ENCODE data around the gene TPSD1.
"Not testable (repeated sequence)": the region's sequence is repeated elsewhere in the genome, so short reads cannot be mapped to it uniquely, and the experiment has no call there.

TPSD1 gene

GRCh38 chr16:1221628-1222552, 34.0 kb upstream of the TPSD1 start:
- DNase-seq, result no peak

DNA sequence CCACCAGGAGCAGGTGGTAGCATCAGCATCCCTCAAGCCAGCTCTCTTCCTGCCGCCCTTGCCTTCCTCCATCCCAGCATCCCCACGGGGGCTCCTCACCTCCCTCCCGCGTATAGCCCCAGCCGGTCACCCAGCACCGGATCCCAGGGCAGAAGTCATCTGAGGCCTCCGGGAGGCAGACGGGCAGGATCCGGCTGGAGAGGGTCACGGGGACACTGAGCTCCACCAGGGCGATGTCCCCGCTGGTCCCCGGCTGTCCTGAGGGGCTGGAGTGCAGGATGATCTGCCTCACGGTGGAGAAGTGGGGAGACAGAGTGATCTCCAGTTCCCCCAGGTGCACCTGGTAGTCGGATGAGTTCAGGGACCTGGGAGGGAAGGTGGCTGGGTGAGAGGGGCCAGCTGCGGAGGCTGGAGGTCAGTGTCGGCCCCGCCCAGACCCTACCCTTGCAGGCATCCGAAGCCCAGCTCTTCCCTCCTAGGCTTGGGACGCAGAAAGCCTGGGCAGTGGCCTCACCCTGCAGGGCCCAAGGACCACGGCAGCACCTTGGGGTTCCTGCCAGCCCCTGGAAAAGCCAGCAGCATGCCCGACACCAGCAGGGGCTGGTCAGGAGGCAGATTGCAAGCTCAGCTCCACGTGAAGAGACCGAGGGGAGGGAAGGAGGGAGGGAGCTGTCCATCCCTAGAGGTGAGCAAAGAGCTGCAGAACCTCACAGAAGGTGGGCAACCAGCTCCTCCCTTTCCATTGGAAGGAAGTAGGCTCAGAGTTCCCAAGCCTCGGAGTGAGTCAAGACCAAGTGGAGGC, 33.1 kb upstream of the TPSD1 start:
- DNase-seq, result no peak

GRCh38 chr16:1223355-1224214, 32.3 kb upstream of the TPSD1 start:
- no peak for DNase-seq

DNA sequence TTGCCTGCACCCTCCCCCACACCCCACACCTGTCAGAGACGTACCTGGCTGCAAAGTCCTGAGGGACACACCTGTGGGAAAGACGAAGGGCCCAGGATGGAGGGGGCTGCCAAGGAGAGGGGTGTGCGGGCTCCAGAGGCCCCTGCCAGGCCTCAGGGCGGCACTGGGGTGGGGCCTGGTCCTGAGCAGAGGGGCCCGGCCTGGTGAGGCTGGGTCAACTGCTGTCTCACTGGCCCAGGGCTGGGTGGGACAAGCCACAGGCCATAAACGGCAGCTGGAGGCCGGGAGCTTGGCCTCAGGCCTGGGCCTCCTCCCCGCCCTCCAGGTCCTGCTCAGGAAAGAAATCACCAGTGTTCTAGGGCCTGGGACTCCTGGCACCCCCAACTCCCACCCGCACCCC, 31.3 kb upstream of the TPSD1 start:
- DNase-seq, result no peak

DNA sequence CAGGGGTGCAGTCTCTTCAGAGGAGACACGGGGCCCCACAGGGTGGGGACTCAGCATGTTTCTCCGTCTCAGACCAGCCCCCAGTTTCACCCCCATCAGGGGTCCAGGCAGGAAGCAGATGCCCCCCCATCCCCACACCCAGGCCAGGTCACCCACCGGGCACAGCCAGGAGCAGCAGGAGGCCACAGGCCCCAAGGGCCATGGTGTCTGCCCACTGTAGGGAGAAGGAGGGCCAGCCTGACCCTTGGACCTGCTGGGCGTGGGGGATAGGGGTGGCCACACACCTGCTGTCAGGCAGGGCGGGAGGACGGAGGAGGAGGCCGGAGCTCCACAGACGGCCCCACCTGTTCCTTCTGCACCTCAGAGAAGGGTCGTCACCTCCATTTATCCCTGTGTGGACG, 30.8 kb upstream of the TPSD1 start, which contains the start of gene TPSG1:
Gene TPSG1, minus strand, starts transcription at position 218 of the 401 bp plus-strand sequence. Its CDS starts 16 bp downstream, at position 202.
- DNase-seq, result no peak

DNA sequence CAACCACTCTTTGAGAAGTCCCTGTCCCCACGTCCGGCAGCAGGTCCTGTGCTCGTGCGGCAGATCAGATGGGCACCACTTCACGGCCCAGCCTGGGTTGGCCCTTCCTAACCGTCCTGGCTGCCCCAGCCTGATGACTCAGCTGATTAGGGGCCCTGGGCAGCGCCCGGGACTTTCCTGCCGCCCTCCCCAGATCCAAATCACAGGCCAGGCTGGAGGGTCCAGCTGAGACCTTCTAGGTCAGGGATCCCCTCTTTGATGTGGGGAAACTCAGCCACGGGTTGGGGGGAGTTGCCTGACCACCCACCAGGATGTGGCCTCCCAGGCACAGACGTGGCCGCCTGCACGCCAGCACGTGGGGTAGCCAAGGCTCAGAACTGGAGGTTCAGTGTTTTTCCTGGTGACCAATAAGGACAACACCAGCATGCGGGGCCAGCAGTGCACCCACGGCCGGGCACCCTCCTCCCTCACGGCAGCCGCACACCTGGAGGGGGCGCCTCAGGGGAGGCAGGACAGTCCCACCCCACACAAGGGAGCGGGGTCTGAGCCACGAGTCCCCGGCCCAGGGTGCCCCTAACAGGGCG, 30.0 kb upstream of the TPSD1 start:
- DNase-seq, result not testable (repeated sequence)

DNA sequence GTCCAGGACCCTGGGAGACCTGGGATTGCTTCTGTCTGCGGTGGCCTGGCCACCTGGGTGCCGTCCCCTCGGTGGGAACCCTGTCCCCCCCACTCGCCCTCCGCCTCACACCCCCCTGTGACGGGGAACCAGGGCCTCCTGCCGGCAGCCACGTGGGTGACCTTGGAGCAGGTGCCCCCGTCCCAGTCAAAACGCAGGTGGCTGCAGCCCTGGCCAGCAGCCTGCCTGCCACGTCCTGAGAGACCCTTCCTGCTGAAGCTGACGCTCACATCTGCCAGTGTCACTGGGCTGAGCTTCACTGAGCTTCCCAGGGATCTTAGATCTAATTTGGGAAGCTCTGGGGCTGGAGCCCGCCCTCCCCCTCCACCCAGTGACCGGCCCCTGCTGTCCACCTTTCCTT, 29.2 kb upstream of the TPSD1 start:
- DNase-seq, result not testable (repeated sequence)

DNA sequence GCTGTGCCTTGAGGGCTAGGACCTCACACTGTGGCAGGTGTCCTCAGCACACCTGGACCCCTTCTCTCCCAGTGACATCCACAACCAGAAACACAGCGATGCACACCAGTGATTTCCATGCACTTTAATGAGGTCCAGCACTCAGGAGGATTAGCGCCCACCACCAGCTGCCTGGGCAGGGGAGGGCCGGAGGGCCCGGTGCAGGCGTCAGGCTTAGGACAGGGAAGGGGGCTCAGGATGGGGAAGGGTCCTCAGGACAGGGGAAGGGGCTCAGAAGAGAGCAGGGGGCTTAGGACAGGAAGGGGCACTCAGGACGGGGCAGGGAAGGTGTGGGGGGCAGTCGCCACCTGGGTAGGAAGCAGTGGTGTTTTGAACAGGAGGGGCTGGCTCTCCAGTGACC, 27.6 kb upstream of the TPSD1 start:
- DNase-seq, result not testable (repeated sequence)

DNA sequence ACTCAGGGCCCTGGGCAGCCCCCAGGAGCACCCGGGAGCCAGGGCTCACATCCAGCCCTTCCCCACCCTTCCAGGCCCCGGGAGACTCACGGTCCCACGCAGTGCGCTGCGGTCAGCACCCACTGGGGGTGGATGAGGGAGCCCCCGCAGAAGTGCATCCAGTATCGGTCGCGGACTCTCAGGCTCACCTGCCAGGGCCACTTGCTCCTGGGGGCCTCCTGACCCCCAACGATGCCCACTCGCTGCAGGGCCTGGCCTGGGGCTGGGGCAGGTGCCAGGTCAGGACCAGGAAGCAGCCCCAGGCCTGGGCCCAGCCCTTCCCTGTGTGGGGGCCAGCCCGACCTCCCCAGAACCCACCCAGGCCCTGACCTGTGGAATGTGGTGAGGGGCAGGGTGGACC, 26.4 kb upstream of the TPSD1 start:
- not testable (repeated sequence) for DNase-seq

DNA sequence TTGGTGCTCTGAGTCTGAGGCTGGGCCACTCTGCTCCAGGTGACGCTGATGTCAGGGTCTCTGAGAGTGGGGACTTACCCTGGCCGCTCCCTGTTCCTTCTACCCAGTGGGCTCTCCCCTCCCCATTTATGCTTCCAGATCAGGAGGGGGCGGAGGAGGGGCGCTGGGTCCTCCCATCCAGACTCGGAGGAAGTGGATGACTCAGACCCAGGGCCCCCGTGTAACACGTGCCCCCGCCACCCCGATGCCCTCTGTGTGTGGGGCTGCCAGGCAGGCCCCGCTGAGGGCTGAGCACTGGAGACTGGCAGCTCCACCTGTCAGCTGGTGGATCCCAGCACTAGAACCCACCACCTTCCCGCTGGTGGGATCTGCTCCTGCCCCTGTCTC, 25.8 kb upstream of the TPSD1 start, which contains the start of gene TPSB2:
Gene TPSB2, minus strand, starts transcription at position 101 of the 387 bp plus-strand sequence. CDS start 233 bp downstream, outside the sequence.
- DNase-seq, result not testable (repeated sequence)

DNA sequence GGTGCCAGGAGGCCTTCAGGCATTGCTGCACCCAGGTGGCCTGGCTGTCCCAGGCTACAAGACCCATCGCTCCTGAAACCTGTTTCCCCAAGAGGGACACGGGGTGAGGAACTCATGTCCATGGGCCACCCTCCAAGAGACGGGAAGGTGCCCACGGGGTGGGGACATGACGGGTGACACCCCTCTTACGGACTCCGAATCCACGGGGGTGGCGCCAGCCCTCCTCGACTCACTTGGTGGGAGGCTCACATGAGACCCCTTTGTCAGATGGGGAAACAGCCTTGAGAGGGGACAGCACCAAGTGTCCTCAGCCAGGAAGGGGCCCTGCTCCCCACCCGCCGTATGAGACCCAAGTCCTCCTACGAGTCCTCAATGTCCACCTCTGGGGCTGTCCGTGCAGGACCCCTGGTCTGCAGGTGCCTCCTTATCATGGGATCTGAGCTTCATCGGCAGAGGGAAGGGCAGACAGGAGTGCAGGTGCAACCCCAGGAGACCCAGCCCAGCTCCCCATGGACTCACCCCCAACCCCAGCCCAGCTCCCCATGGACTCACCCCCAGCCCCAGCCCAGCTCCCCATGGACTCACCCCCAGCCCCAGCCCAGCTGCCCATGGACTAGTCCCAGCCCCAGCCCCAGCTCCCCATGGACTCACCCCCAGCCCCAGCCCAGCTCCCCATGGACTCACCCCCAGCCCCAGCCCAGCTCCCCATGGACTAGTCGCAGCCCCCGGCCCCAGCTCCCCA, 25.2 kb upstream of the TPSD1 start:
- DNase-seq, result not testable (repeated sequence)

GRCh38 chr16:1231301-1231700, 24.6 kb upstream of the TPSD1 start:
- not testable (repeated sequence) for DNase-seq

DNA sequence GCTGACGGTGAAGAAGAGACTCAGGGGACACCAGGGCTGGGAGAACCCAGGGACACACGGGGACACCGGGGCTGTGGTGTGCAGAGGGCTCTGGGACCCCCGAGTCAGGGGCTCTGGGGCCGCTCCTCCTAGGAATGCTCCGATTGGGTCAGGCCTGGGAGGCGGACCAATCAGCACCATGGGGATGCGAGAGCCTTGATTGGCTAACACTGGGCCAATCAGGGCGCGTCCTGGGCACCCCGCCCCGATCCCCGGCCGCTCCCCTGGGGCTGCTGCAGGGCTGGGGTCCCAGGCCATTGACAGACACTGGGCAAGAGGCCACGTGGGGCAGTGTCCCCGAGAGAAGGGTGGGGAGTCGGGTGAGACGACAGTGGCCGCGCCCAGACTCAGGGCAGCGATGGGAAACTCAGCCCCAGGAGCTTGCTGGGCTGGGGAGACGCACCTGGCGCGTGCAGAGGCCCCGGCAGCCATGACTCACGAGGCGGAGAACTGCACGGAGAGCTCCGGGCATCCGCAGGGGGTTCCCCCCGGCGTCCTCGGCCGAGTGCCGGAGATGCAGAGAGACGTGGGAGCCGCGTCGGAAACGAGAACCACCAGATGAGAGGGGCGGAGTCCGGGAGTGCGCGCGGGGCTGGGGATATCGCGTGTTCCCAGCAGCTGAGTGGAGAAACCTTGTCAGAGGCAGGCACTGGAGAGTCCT, 23.7 kb upstream of the TPSD1 start:
- DNase-seq, result not testable (repeated sequence)

DNA sequence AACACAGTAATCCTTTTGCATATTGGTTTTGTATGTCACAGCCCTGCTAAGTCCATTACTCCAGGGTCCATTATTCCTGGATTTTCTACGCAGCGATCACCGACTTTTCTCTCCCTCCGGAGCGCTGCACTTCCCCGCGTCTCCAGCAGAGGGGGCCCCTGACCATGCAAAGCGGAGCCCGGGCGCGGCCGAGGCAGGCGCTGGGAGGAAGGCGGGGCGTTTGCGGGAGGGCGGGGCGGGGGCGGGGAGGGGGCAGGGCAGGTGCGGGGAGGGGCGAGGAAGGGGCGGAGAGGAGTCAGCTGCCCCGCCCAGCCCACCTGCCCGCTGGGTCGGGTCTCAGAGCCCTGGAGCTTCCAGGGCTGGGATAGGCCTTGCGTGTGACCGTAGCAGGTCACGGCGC, 19.2 kb upstream of the TPSD1 start:
- not testable (repeated sequence) for DNase-seq

DNA sequence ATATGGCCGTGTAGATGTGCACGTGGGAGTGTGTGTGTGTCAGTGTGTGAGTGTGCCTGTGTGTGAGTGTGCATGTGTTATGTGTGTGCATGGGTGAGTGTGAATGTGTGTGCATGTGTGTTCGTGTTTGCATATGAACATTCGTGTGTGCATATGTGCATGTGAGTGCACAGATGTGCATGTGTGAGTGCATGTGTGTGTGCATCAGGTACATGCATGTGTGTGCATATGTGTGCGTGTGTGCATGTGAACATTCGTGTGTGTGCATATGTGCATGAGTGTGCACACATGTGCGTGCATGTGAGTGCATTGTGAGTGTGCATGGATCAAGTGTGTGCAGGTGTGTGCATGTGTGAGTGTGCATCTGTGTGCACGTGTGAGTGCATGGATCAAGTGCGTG, 17.9 kb upstream of the TPSD1 start:
- no peak for DNase-seq

DNA sequence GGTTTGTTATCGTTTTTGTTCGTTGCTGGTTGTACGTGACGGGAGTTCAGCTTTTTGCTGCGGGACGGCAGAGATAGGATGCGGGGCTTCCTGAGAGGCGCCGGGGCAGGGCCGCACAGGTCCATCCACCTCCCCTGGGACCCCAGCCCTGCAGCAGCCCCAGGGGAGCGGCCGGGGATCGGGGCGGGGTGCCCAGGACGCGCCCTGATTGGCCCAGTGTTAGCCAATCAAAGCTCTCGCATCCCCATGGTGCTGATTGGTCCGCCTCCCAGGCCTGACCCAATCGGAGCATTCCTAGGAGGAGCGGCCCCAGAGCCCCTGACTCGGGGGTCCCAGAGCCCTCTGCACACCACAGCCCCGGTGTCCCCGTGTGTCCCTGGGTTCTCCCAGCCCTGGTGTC, 17.0 kb upstream of the TPSD1 start:
- DNase-seq, result not testable (repeated sequence)

DNA sequence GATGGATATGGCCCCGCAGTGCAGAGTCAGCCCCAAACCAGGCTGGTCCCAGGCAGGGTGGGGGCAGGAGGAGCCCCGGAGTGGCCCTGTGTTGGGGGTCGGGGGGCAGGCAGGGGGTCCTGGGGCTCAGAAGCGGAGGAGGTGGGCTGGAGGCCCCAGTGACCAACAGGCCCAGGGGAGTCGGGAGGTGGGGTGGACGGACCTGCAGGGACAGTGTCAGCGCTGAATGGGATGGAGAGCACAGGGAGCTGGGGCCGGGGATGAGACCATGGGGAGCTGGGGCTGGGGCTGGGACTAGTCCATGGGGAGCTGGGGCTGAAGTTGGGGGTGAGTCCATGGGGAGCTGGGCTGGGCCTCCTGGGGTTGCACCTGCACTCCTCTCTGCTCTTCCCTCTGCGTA, 16.3 kb upstream of the TPSD1 start:
- not testable (repeated sequence) for DNase-seq

GRCh38 chr16:1240436-1240835, 15.4 kb upstream of the TPSD1 start, which contains the start of gene TPSAB1:
TSS of gene TPSAB1 (plus strand) at chr16:1240705. CDS start at chr16:1240939, 234 bp downstream.
- not testable (repeated sequence) for DNase-seq

DNA sequence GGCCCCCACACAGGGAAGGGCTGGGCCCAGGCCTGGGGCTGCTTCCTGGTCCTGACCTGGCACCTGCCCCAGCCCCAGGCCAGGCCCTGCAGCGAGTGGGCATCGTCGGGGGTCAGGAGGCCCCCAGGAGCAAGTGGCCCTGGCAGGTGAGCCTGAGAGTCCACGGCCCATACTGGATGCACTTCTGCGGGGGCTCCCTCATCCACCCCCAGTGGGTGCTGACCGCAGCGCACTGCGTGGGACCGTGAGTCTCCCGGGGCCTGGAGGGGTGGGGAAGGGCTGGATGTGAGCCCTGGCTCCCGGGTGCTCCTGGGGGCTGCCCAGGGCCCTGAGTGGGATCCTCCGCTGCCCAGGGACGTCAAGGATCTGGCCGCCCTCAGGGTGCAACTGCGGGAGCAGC, 14.8 kb upstream of the TPSD1 start:
- not testable (repeated sequence) for DNase-seq

- DNase-seq, result not testable (repeated sequence)
These were observed 12.5 kb upstream of the TPSD1 start for GRCh38 chr16:1243363-1243762.

Data from NCI-H510A treated with DMSO at 0.1 percent for 48 hours (cell line).